ENCODE data around the gene SMO.
A peak's percentile ranks its signal among the peaks of the same experiment; 100 is the strongest.
"Not testable (repeated sequence)": the region's sequence is repeated elsewhere in the genome, so short reads cannot be mapped to it uniquely, and the experiment has no call there.

The SMO gene

GRCh38 chr7:129240119-129240820 is 51.8 kb downstream of the SMO start:
- no peak for DNase-seq

GRCh38 chr7:129244220-129244619 is 55.8 kb downstream of the SMO start:
- no peak for DNase-seq

GRCh38 chr7:129245533-129245932 is 57.1 kb downstream of the SMO start:
- DNase-seq = no peak

GRCh38 chr7:129247087-129247486 is 58.7 kb downstream of the SMO start:
- no peak for DNase-seq

- DNase-seq = peak; percentile 15
These were observed 63.7 kb downstream of the SMO start for GRCh38 chr7:129252128-129252527.

- not testable (repeated sequence) for DNase-seq
These were observed 64.2 kb downstream of the SMO start for GRCh38 chr7:129252603-129253002.

- no peak for DNase-seq
These were observed 67.4 kb downstream of the SMO start for GRCh38 chr7:129255800-129256199.

GRCh38 chr7:129256221-129256620 is 67.8 kb downstream of the SMO start:
- no peak for DNase-seq

GRCh38 chr7:129257168-129257567 is 68.7 kb downstream of the SMO start:
- DNase-seq = no peak

- DNase-seq = peak; percentile 3
These were observed 70.4 kb downstream of the SMO start for GRCh38 chr7:129258649-129259389.

GRCh38 chr7:129262324-129262723 is 73.9 kb downstream of the SMO start:
- DNase-seq = no peak
